Endothelial cell of umbilical vein (primary cell): ENCODE measurements around the gene FAM120B. TPM values are rescaled to one million over a fixed set of nuclear protein-coding genes. Genes with fewer than 3 reads are reported as not detected.
"Not testable (repeated sequence)": the region's sequence is repeated elsewhere in the genome, so short reads cannot be mapped to it uniquely, and the experiment has no call there.

Experiments used
- BruUV-seq: library from RNA; stranded (reverse); fragments of 400-500 nt; replicated peaks from 2 replicates; lab custom pipeline; 2021; lab: Mats Ljungman, UMichigan
- CTCF ChIA-PET: fragments of 300-600, 350-600 bp; sonication (Branson Sonifier 250); formaldehyde crosslinking; loops from one replicate; lab custom pipeline; 2021; ENCODE audit warnings: antibody characterized with exemption, inconsistent platforms; lab: Charles Lee
- POLR2A ChIA-PET: fragments of 300-600, 350-600 bp; sonication (Branson Sonifier 250); formaldehyde crosslinking; loops from one replicate; lab custom pipeline; 2021; ENCODE audit warnings: antibody characterized with exemption, inconsistent platforms; lab: Charles Lee
- DNase-seq: peaks from one replicate; pipeline ENCODE4 v3.0.0-alpha.2; 2011; ENCODE audit warnings: low read depth, low spot score
- FAIRE-seq: peaks from 2 replicates; lab custom pipeline; 2011; peaks lifted over from hg19 to GRCh38; lab: Jason Lieb, UNC
- H2AFZ ChIP-seq: 2 replicates; pipeline ENCODE4 v1.6.0; 2012; ENCODE audit warnings: low read depth, low read length, control low read depth, inconsistent platforms
- H3K27ac ChIP-seq: 2 replicates; pipeline ENCODE4 v1.5.1; 2011; ENCODE audit warnings: low read depth, mild to moderate bottlenecking, control low read depth, low read length, moderate library complexity; ENCODE audit not compliant: insufficient read depth
- H3K27me3 ChIP-seq, 2 experiments: 2 replicates each; pipeline versions ENCODE4 v1.6.0 to v1.6.1; 2011; ENCODE audit warnings: low read length in 2 of 2, mixed read lengths in 1 of 2; ENCODE audit not compliant: control insufficient read depth in 2 of 2, insufficient read depth in 2 of 2
- H3K36me3 ChIP-seq, 2 experiments: 2 replicates in 1 of 2; 3 replicates in 1 of 2; pipeline ENCODE4 v1.5.1; 2011; ENCODE audit warnings: low read length in 2 of 2, mild to moderate bottlenecking in 1 of 2, moderate library complexity in 1 of 2; ENCODE audit not compliant: control insufficient read depth in 2 of 2, insufficient read depth in 2 of 2; ENCODE audit errors: extremely low read depth in 1 of 2
- H3K4me1 ChIP-seq: 3 replicates; pipeline ENCODE4 v1.5.1; 2011; ENCODE audit warnings: mild to moderate bottlenecking, low read length; ENCODE audit not compliant: control insufficient read depth, insufficient read depth; ENCODE audit errors: extremely low read depth
- H3K4me2 ChIP-seq: 2 replicates; pipeline ENCODE4 v1.6.1; 2011; ENCODE audit warnings: low read length, control low read depth, mixed read lengths; ENCODE audit not compliant: insufficient read depth
- H3K4me3 ChIP-seq, 3 experiments: fragments of 200-600 bp in 1 of 3; sonication (generic), shearing (Covaris generic) in 1 of 3; replicated peaks in 1 of 3; 2 replicates each; pipeline ENCODE4 v1.5.1; 2011 to 2016; ENCODE audit warnings: control low read depth in 3 of 3, low read length in 3 of 3, mild to moderate bottlenecking in 2 of 3, inconsistent platforms in 1 of 3, low read depth in 1 of 3, moderate library complexity in 1 of 3; ENCODE audit not compliant: insufficient read depth in 1 of 3
- H3K79me2 ChIP-seq: 2 replicates; pipeline ENCODE4 v1.6.0; 2012; ENCODE audit warnings: low read length, inconsistent platforms; ENCODE audit not compliant: control insufficient read depth, insufficient read depth
- H3K9ac ChIP-seq: replicated peaks from 2 replicates; pipeline ENCODE3; 2011; ENCODE audit warnings: low read length, control low read depth; ENCODE audit not compliant: insufficient read depth; ENCODE audit errors: extremely low read depth
- H3K9me1 ChIP-seq: replicated peaks from 3 replicates; pipeline ENCODE4 v1.6.0; 2011; ENCODE audit warnings: mild to moderate bottlenecking, low read length; ENCODE audit not compliant: control insufficient read depth, insufficient read depth; ENCODE audit errors: extremely low read depth
- H3K9me3 ChIP-seq: replicated peaks from 2 replicates; pipeline ENCODE4 v1.5.1; 2012; ENCODE audit warnings: low read length, inconsistent platforms; ENCODE audit not compliant: control insufficient read depth, insufficient read depth
- H4K20me1 ChIP-seq: replicated peaks from 2 replicates; pipeline ENCODE3; 2011; ENCODE audit warnings: mild to moderate bottlenecking, low read length; ENCODE audit not compliant: control insufficient read depth, insufficient read depth; ENCODE audit errors: extremely low read depth
- EZH2 ChIP-seq: IDR thresholded peaks from 2 replicates; pipeline ENCODE4 v1.6.1; 2012; ENCODE audit warnings: borderline replicate concordance, low read depth, mild to moderate bottlenecking, moderate library complexity, low read length, inconsistent platforms; ENCODE audit not compliant: severe bottlenecking
- FOS ChIP-seq: IDR thresholded peaks from 2 replicates; pipeline ENCODE4 v1.6.1; 2011; ENCODE audit warnings: mild to moderate bottlenecking, low read length, moderate library complexity, borderline replicate concordance; ENCODE audit not compliant: insufficient read depth
- GATA2 ChIP-seq: IDR thresholded peaks from 2 replicates; pipeline ENCODE4 v1.7.0; 2011; ENCODE audit warnings: low read depth, mild to moderate bottlenecking, moderate library complexity, mixed read lengths, low read length; ENCODE audit not compliant: insufficient read length, insufficient read depth
- JUN ChIP-seq: IDR thresholded peaks from 2 replicates; pipeline ENCODE4 v1.6.1; 2011; ENCODE audit warnings: borderline replicate concordance, low read depth; ENCODE audit not compliant: insufficient read length, insufficient read depth
- MYC ChIP-seq: IDR thresholded peaks from one replicate; pipeline ENCODE4 v1.6.1; 2011; ENCODE audit warnings: mild to moderate bottlenecking, low read depth, low read length
- POLR2A ChIP-seq: IDR thresholded peaks from 2 replicates; pipeline ENCODE4 v1.6.1; 2012; ENCODE audit warnings: low read depth, mild to moderate bottlenecking, control low read depth, low read length
- POLR2AphosphoS5 ChIP-seq: IDR thresholded peaks from 2 replicates; pipeline ENCODE4 v1.6.1; 2012; ENCODE audit warnings: low read depth, mild to moderate bottlenecking, control low read depth, low read length, moderate library complexity; ENCODE audit not compliant: insufficient read depth
- dilution Hi-C: fragments of 300-500 bp; cut with MboI; formaldehyde crosslinking; loops from one replicate; pipeline ENCODE4 v1.15.0; 2019; ENCODE audit warnings: low sequenced_read_pairs; ENCODE audit not compliant: extremely low pct_ligation_motif_present
- intact Hi-C: fragments of 100-400 bp; cut with micrococcal nuclease; formaldehyde crosslinking; loops from one replicate; pipeline ENCODE4 v1.10.0; 2022
- polyA plus RNA-seq, 4 experiments: library from polyadenylated mRNA; depleted of rRNA in 3 of 4; stranded (reverse) in 3 of 4; unstranded in 1 of 4; fragments of >200 nt; gene quantifications; 2 replicates each; pipeline versions ENCODE4 v1.2.1 to v1.2.3, GENCODE V29; 2011 to 2012; ENCODE audit warnings: missing spikeins in 1 of 4
- total RNA-seq: library from RNA; stranded (reverse); gene quantifications from 2 replicates; pipeline ENCODE4 v1.2.3, GENCODE V29; 2021
- TF ChIP-seq, protein P1 (sequence below), 2 donors: IDR thresholded peaks; 1 replicate in 1 of 2; 2 replicates in 1 of 2; pipeline ENCODE4 v1.5.1; 2011; ENCODE audit warnings: low read length in 2 of 2, mild to moderate bottlenecking in 2 of 2, moderate library complexity in 2 of 2, control low read depth in 1 of 2, inconsistent platforms in 1 of 2, low read depth in 1 of 2; ENCODE audit not compliant: insufficient read depth in 1 of 2; ENCODE audit errors: extremely low read depth in 1 of 2
- TF ChIP-seq, protein P2 (sequence below): IDR thresholded peaks from 2 replicates; pipeline ENCODE4 v1.6.1; 2011; ENCODE audit not compliant: insufficient read depth, insufficient read length

Gene FAM120B
- total and polyA plus RNA-seq, 2 donors (not counting 3 experiments of a cell fraction or from before 2014, with no cell fraction given): 10.8 to 28.2 TPM

DNA sequence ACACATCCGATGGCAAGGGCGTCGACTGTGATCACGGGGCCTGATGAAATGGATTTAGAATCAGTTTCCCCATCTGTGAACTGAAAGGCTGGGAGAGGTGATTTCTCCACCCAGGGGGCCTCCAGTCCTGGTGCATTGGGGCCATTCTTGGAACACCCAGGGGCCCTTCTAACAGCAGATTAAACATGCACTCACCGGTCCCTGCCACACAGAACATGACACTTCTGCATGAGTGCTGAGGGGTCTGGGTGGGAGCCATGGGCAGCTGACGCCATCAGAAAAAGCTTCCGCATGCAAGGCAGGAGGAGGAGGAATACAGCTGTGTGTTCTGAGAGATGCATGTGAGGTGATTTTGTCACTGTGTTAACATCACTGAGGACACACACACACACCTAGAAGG, 42.5 kb upstream of the FAM120B start:
- no peak for DNase-seq
- Histone ChIP-seq H3K9me3 (no peaks in the 10 kb centered on the region), H3K79me2 (no peaks in the 10 kb centered on the region), H3K4me1 (no peaks in the 10 kb centered on the region), H3K36me3 (no peaks in the 10 kb centered on the region), H4K20me1 (no peaks in the 10 kb centered on the region), H3K9me1 (no peaks in the 10 kb centered on the region), H2AFZ (no peak overlapping the region), H3K4me2 (no peak overlapping the region), H3K4me3 (no peak overlapping the region), H3K27me3 (no peaks in the 10 kb centered on the region), H3K27ac (no peak overlapping the region), H3K9ac (no peak overlapping the region)
- BruUV-seq: no TSS peak
- ChIA-PET CTCF (interaction anchor here (1.5 kb wide), 1 partner anchor 15 kb away, joined by 4 read pairs; no protein-coding TSS in a partner anchor), POLR2A (no interaction called here)
- dilution Hi-C loops: no loop called here
- no peak for TF ChIP-seq POLR2A
- TF ChIP-seq FOS: no peak
- TF ChIP-seq, protein P1, sequence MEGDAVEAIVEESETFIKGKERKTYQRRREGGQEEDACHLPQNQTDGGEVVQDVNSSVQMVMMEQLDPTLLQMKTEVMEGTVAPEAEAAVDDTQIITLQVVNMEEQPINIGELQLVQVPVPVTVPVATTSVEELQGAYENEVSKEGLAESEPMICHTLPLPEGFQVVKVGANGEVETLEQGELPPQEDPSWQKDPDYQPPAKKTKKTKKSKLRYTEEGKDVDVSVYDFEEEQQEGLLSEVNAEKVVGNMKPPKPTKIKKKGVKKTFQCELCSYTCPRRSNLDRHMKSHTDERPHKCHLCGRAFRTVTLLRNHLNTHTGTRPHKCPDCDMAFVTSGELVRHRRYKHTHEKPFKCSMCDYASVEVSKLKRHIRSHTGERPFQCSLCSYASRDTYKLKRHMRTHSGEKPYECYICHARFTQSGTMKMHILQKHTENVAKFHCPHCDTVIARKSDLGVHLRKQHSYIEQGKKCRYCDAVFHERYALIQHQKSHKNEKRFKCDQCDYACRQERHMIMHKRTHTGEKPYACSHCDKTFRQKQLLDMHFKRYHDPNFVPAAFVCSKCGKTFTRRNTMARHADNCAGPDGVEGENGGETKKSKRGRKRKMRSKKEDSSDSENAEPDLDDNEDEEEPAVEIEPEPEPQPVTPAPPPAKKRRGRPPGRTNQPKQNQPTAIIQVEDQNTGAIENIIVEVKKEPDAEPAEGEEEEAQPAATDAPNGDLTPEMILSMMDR (IDR thresholded peaks at IDR 0.05; ENCODE audit: extremely low read depth in 1 of 2, insufficient read depth in 1 of 2, low read depth in 1 of 2, low read length in 2 of 2): no peak
- TF ChIP-seq MYC: no peak
- no peak for TF ChIP-seq EZH2
- no peak for TF ChIP-seq POLR2AphosphoS5
- TF ChIP-seq, protein P2, sequence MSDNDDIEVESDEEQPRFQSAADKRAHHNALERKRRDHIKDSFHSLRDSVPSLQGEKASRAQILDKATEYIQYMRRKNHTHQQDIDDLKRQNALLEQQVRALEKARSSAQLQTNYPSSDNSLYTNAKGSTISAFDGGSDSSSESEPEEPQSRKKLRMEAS: no peak
- no peak for TF ChIP-seq GATA2
- TF ChIP-seq JUN: no peak
- FAIRE-seq: no peak
- intact Hi-C loops: no loop called here

DNA sequence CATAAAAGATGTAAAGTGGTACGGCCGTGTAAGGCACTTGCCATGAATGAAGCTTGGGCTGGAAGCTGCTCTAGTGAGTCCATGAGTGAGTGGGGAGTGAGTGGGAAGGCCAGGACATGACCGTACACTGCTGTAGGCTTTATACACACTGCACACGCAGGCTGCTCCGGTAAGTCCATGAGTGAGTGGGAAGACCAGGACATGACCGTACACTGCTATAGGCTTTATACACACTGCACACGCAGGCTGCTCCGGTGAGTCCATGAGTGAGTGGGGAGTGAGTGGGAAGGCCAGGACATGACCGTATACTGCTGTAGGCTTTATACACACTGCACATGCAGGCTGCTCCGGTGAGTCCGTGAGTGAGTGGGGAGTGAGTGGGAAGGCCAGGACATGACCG, 41.9 kb upstream of the FAM120B start:
- H3K36me3 ChIP-seq, H3K79me2 ChIP-seq, H3K9me3 ChIP-seq, H2AFZ ChIP-seq, DNase-seq, FAIRE-seq, H3K9ac ChIP-seq, POLR2A ChIA-PET, dilution Hi-C loops, H4K20me1 ChIP-seq, BruUV-seq, H3K4me3 ChIP-seq, H3K27me3 ChIP-seq, H3K27ac ChIP-seq, H3K4me1 ChIP-seq, intact Hi-C loops, H3K9me1 ChIP-seq, H3K4me2 ChIP-seq: not testable (repeated sequence)
- CTCF ChIA-PET: interaction anchor here (1.5 kb wide), 1 partner anchor 14 kb away, joined by 4 read pairs; no protein-coding TSS in a partner anchor
